ENCODE measurements around the gene ARHGAP29.
A peak's percentile ranks its signal among the peaks of the same experiment; 100 is the strongest.
"Not testable (repeated sequence)": the region's sequence is repeated elsewhere in the genome, so short reads cannot be mapped to it uniquely, and the experiment has no call there.

ARHGAP29 gene

GRCh38 chr1:94169126-94169525 is 68.3 kb downstream of the ARHGAP29 start:
- DNase-seq, result no peak

- DNase-seq, result no peak
Observed at GRCh38 chr1:94165843-94166242, 71.5 kb downstream of the ARHGAP29 start.

GRCh38 chr1:94164885-94165284 is 72.5 kb downstream of the ARHGAP29 start:
- not testable (repeated sequence) for DNase-seq

- DNase-seq, result not testable (repeated sequence)
Observed at GRCh38 chr1:94164121-94164520, 73.3 kb downstream of the ARHGAP29 start.

- not testable (repeated sequence) for DNase-seq
Observed at GRCh38 chr1:94163249-94163648, 74.1 kb downstream of the ARHGAP29 start.

- DNase-seq, result no peak
Observed at GRCh38 chr1:94160811-94161210, 76.6 kb downstream of the ARHGAP29 start.

GRCh38 chr1:94156096-94156625 is 81.2 kb downstream of the ARHGAP29 start:
- DNase-seq, result no peak

- no peak for DNase-seq
Observed at GRCh38 chr1:94154989-94155388, 82.4 kb downstream of the ARHGAP29 start.

- no peak for DNase-seq
Observed at GRCh38 chr1:94153133-94153532, 84.3 kb downstream of the ARHGAP29 start.

GRCh38 chr1:94149166-94149565 is 88.2 kb downstream of the ARHGAP29 start:
- DNase-seq, result not testable (repeated sequence)

- DNase-seq, result no peak
Observed at GRCh38 chr1:94146273-94146672, 91.1 kb downstream of the ARHGAP29 start.

GRCh38 chr1:94144836-94145235 is 92.5 kb downstream of the ARHGAP29 start:
- DNase-seq, result no peak

- peak; percentile 33 for DNase-seq
Observed at GRCh38 chr1:94143809-94144176, 93.6 kb downstream of the ARHGAP29 start.

GRCh38 chr1:94143173-94143808 is 94.1 kb downstream of the ARHGAP29 start:
- DNase-seq, result no peak

GRCh38 chr1:94142583-94142982 is 94.8 kb downstream of the ARHGAP29 start:
- DNase-seq, result no peak

GRCh38 chr1:94142022-94142421 is 95.4 kb downstream of the ARHGAP29 start:
- no peak for DNase-seq

- no peak for DNase-seq
Observed at GRCh38 chr1:94132111-94132510, 105.3 kb downstream of the ARHGAP29 start.

GRCh38 chr1:94130851-94131595 is 106.4 kb downstream of the ARHGAP29 start:
- no peak for DNase-seq

- DNase-seq, result no peak
Observed at GRCh38 chr1:94126651-94127050, 110.7 kb downstream of the ARHGAP29 start.

GRCh38 chr1:94125551-94126514 is 111.6 kb downstream of the ARHGAP29 start:
- no peak for DNase-seq

- DNase-seq, result no peak
Observed at GRCh38 chr1:94124538-94124937, 112.8 kb downstream of the ARHGAP29 start.

- DNase-seq, result no peak
Observed at GRCh38 chr1:94122201-94122970, 115.0 kb downstream of the ARHGAP29 start.
